ENCODE measurements around the gene NMS. TPM values are rescaled to one million over a fixed set of nuclear protein-coding genes. Genes with fewer than 3 reads are reported as not detected.

Gene NMS
- polyA plus RNA-seq, 3 donors: not detected

DNA sequence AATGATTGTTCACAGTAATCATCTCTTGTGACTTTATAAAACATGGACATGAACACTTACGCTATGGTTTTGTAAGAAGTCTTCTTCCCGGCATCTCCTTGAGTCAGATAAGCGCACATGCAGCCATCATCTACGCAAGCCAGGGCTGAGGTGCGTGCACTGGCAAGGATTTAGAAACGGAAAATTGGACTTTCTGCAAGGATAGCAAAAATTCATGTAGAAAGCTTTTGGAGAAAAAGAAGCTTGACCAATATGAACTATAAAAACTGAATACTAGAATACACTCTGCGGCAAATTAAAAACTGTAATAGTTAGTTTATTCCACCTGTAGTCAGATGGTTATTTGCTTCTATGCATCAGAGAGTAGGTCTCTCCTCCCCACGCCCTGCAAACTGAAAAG is 6.3 kb downstream of the NMS start:
- DNase-seq (ENCODE audit: extremely low read depth in 1 of 11, low read depth in 9 of 11, low spot score in 4 of 11): no peak

- DNase-seq (ENCODE audit: extremely low read depth in 1 of 11, low read depth in 9 of 11, low spot score in 4 of 11): no peak
These were observed 12.5 kb downstream of the NMS start for GRCh38 chr2:100482741-100483140.

- no peak for DNase-seq (ENCODE audit: extremely low read depth in 1 of 11, low read depth in 9 of 11, low spot score in 4 of 11)
These were observed 13.6 kb downstream of the NMS start for GRCh38 chr2:100483895-100484294.

- DNase-seq (ENCODE audit: extremely low read depth in 1 of 11, low read depth in 9 of 11, low spot score in 4 of 11): no peak
These were observed 14.1 kb downstream of the NMS start for GRCh38 chr2:100484390-100484789.

- no peak for DNase-seq (ENCODE audit: extremely low read depth in 1 of 11, low read depth in 9 of 11, low spot score in 4 of 11)
These were observed 15.1 kb downstream of the NMS start for GRCh38 chr2:100485396-100485795.

DNA sequence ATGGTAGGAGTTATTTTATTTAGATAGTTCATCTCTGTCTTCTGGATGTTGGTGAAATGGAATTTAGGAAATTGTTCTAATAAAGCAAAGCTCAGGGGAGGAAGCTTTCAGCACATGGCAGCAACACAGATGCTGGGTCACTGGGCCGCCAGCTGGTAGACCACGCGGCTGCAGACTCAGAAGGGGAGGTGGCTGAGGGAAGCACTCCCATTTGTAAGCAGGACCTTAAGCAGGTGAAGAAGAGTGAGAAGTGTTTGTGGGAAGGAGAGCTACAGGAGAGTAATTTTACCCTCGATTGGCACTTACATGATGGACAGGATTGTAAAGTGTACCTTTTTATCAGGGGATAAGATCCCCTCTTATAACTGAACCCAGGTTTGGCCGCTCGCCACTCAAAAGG is 24.4 kb downstream of the NMS start:
- no peak for DNase-seq (ENCODE audit: extremely low read depth in 1 of 11, low read depth in 9 of 11, low spot score in 4 of 11)

GRCh38 chr2:100502782-100503181 is 32.5 kb downstream of the NMS start:
- DNase-seq (ENCODE audit: extremely low read depth in 1 of 11, low read depth in 9 of 11, low spot score in 4 of 11): no peak

DNA sequence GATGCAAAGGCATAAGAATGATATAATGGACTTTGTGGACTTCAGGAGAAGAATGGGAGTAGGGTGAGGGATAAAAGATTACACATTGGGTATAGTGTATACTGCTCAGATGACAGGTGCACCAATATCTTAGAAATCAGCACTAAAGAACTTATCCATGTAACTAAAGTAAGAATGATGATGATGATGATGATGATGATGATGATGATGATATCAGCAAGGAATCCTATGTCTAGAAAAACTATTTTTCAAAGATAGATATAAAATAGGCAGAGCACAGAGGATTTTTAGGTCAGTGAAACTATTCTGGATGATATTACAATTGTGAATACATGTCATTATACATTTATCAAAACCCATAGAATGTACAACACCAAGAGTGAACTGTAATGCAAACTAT is 34.3 kb downstream of the NMS start:
- DNase-seq (ENCODE audit: extremely low read depth in 1 of 11, low read depth in 9 of 11, low spot score in 4 of 11): no peak

DNA sequence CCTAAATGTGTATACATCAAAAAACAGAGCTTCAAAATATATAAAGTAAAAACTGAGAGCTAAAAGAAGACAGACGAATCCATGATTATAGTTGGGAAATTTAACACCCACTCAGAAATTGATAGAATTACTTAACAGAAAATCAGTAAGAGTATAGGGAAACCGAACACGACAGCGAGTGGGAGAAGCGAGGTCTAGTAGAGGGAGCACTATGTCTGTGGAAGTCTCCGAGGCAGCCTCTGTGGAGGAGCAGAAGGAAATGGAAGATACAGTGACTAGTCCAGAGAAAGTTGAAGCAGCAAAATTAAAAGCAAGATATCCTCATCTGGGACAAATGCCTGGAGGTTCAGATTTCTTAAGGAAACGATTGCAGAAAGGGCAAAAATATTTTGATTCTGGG is 38.8 kb downstream of the NMS start:
- no peak for DNase-seq (ENCODE audit: extremely low read depth in 1 of 11, low read depth in 9 of 11, low spot score in 4 of 11)

GRCh38 chr2:100513650-100514049 is 43.4 kb downstream of the NMS start:
- no peak for DNase-seq (ENCODE audit: extremely low read depth in 1 of 11, low read depth in 9 of 11, low spot score in 4 of 11)

GRCh38 chr2:100517556-100517955 is 47.3 kb downstream of the NMS start:
- DNase-seq (ENCODE audit: extremely low read depth in 1 of 11, low read depth in 9 of 11, low spot score in 4 of 11): no peak

DNA sequence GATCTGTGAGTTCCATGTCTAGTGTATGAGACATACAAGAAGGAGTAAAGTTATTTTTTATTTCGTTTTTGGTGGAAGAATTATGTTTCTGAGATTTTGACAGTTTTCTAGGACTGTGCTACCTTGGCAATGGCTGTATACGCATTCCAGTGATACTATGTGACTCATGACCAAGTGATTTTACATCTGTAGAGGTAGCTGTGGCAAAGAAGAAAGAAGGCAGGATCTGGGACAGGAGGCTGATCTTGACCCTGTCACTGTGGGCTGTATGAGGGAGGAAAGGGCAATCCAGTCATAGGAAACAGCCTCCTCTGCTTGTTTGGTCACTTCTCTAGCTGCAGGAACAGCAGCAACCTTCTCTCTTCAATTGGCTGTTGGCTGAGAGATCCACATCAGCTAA is 48.5 kb downstream of the NMS start:
- DNase-seq (ENCODE audit: extremely low read depth in 1 of 11, low read depth in 9 of 11, low spot score in 4 of 11): no peak

GRCh38 chr2:100520224-100520623 is 49.9 kb downstream of the NMS start:
- no peak for DNase-seq (ENCODE audit: extremely low read depth in 1 of 11, low read depth in 9 of 11, low spot score in 4 of 11)

DNA sequence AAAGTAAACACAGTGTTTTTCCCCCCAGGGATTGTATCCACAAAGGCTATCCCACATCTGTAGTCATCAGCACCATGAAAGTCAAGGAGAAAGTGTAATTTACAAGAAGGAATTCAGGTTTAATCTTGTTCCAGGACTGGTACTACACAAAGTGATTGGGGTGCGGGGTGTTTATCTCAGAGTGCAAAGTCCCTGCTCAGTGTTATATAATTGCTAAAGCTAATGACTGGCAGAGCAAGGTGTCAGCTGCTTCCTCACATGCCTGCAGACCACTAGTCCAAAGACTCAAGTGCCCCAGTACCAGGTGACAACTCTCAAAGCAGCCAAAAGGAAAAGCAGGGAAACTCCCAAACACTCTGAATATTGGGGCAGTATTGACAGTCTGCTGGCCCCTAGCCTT is 52.1 kb downstream of the NMS start:
- no peak for DNase-seq (ENCODE audit: extremely low read depth in 1 of 11, low read depth in 9 of 11, low spot score in 4 of 11)

GRCh38 chr2:100524331-100524730 is 54.0 kb downstream of the NMS start:
- no peak for DNase-seq (ENCODE audit: extremely low read depth in 1 of 11, low read depth in 9 of 11, low spot score in 4 of 11)

DNA sequence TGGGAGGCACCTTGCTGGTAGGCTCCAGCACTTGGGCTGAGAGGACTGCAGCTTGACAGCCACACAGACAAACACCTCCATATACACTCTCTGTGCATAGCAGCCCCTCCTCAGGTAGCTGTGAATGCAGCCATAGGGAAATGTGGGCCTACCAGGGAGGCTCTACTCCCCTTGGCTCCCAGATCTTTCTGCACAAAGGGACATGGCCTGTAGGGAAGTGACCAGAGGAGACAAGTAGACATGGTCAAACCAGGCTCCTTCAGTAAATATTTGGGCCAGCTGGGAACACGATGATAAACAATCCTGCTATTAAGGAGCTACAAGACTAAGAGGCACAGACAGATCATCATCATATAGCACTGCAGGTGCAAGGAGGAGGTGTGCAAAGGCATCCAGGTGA is 56.6 kb downstream of the NMS start:
- DNase-seq (ENCODE audit: extremely low read depth in 1 of 11, low read depth in 9 of 11, low spot score in 4 of 11): no peak

DNA sequence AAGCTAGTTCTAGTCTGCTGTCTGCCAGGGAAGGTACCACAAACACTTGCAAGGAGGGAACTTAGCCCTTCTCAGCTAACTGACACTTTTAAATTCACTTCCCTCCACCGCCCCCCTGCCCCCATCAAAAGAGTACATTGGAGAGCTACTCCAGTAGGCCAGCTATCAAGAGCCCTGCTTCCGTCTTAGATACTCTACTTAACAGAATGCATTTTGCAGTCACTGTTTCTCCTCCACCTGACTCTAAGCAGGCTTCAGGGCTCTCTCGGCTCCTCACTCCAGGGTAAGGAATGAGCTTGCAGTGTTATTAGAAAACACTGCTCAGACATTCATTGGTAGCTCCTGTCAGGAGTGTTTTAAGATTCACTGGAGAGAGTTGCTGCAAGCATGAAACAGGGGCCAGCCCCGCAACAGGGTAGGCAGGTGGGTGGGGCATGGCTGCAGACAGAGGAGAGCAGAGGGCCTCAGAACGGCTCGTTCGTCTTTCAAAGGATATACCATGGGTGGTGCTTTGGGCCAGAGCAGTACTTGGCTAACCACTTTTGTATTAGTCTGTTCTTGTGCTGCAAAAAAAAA is 57.2 kb downstream of the NMS start:
- DNase-seq (ENCODE audit: extremely low read depth in 1 of 11, low read depth in 9 of 11, low spot score in 4 of 11): no peak

DNA sequence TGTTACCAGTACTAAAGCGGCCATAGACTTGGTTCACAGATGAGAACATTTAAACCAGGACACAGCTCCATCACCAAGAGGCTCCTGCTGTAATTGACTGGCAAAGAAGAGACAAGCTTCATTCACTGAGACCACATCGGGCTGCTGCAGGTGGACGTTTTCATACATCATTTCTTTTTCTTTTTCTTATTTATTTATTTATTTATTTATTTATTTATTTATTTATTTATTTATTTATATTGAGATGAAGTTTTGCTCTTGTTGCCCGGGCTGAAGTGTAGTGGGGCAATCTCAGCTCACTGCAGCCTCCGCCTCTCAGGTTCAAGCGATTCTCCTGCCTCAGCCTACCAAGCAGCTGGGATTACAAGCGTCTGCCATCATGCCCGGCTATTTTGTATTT is 58.9 kb downstream of the NMS start:
- no peak for DNase-seq (ENCODE audit: extremely low read depth in 1 of 11, low read depth in 9 of 11, low spot score in 4 of 11)

GRCh38 chr2:100529900-100530299 is 59.6 kb downstream of the NMS start:
- DNase-seq (ENCODE audit: extremely low read depth in 1 of 11, low read depth in 9 of 11, low spot score in 4 of 11): no peak

Measured in renal cortex interstitium (tissue), 11 donors.